Nephron progenitor cell (in vitro differentiated cells): Measurements from ENCODE around the gene ADAR.

Source experiments
- DNase-seq: peaks from one replicate; pipeline ENCODE4 v3.0.0; 2021
- H3K27ac Mint-ChIP-seq: 2 replicates; pipeline ENCODE4 v1.8.0; 2021; ENCODE audit warnings: mild to moderate bottlenecking, moderate library complexity, mixed read lengths
- H3K27me3 Mint-ChIP-seq: 2 replicates; pipeline ENCODE4 v1.8.0; 2021; ENCODE audit warnings: mild to moderate bottlenecking, low read depth, mixed read lengths; ENCODE audit not compliant: poor library complexity
- H3K36me3 Mint-ChIP-seq: 2 replicates; pipeline ENCODE4 v1.8.0; 2021; ENCODE audit warnings: low read depth, mixed read lengths
- H3K4me1 Mint-ChIP-seq: 2 replicates; pipeline ENCODE4 v1.8.0; 2021; ENCODE audit warnings: mixed read lengths
- H3K4me3 Mint-ChIP-seq: 2 replicates; pipeline ENCODE4 v1.8.0; 2021; ENCODE audit warnings: mild to moderate bottlenecking, moderate library complexity, mixed read lengths
- H3K9me3 Mint-ChIP-seq: 2 replicates; pipeline ENCODE4 v1.8.0; 2021; ENCODE audit warnings: mild to moderate bottlenecking, moderate library complexity, mixed read lengths
- CTCF ChIP-seq: fragments of 200-600 bp; sonication (generic); IDR thresholded peaks from 2 replicates; pipeline ENCODE4 v1.5.0; 2021; ENCODE audit warnings: antibody characterized with exemption

ADAR gene

GRCh38 chr1:154557248-154557938 is 50.6 kb downstream of the ADAR start:
- Mint-ChIP-seq H3K9me3 (no peaks in the 10 kb centered on the region), H3K36me3 (peaks cover 36% of the 10 kb centered on the region), H3K27me3 (no peaks in the 10 kb centered on the region), H3K4me1 (peaks cover 60% of the 10 kb centered on the region), H3K27ac (peak overlapping the region; percentile 89), H3K4me3 (peak overlapping the region; percentile 94)
- DNase-seq, result no peak
- no peak for TF ChIP-seq CTCF

DNA sequence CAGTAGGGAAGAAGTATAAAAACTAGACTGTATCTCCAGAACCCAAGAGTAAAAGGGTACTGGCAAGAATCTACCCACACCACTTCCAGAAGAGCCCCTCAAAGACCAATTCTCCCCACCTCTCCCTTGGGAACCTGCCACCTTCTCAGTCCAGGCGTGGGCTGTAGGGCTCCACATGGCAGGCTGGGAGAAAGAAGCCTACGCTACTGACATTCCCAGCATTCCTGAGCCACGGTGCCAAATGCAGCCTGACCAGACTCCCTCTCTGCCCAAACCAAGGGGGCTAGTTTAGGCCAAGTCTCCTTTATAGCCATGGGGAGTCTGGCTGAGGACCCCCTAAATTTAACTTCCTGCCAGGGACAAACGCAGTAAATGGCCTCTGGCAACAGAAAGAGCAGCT is 51.6 kb downstream of the ADAR start:
- Mint-ChIP-seq H3K27ac (peak overlapping the region; percentile 79), H3K4me1 (peaks cover 58% of the 10 kb centered on the region), H3K4me3 (peak overlapping the region; percentile 94), H3K36me3 (peaks cover 43% of the 10 kb centered on the region), H3K27me3 (no peaks in the 10 kb centered on the region), H3K9me3 (no peaks in the 10 kb centered on the region)
- DNase-seq, result peak; percentile 57
- no peak for TF ChIP-seq CTCF

GRCh38 chr1:154553056-154554030 is 54.6 kb downstream of the ADAR start:
- H3K36me3 Mint-ChIP-seq, result peaks cover 66% of the 10 kb centered on the region
- no peak overlapping the region for H3K27ac Mint-ChIP-seq
- no peak for DNase-seq
- no peak overlapping the region for H3K4me3 Mint-ChIP-seq
- TF ChIP-seq CTCF, result no peak
- no peaks in the 10 kb centered on the region for H3K9me3 Mint-ChIP-seq
- no peaks in the 10 kb centered on the region for H3K27me3 Mint-ChIP-seq
- peaks cover 44% of the 10 kb centered on the region for H3K4me1 Mint-ChIP-seq

- H3K4me1 Mint-ChIP-seq, result peaks cover 44% of the 10 kb centered on the region
- peaks cover 3% of the 10 kb centered on the region for H3K27me3 Mint-ChIP-seq
- H3K27ac Mint-ChIP-seq, result no peak overlapping the region
- H3K4me3 Mint-ChIP-seq, result no peak overlapping the region
- no peaks in the 10 kb centered on the region for H3K9me3 Mint-ChIP-seq
- DNase-seq, result no peak
- peaks cover 66% of the 10 kb centered on the region for H3K36me3 Mint-ChIP-seq
- TF ChIP-seq CTCF, result no peak
These were observed 56.0 kb downstream of the ADAR start for GRCh38 chr1:154552036-154552435.

- Mint-ChIP-seq H3K4me1 (peaks cover 44% of the 10 kb centered on the region), H3K9me3 (no peaks in the 10 kb centered on the region), H3K27me3 (peaks cover 3% of the 10 kb centered on the region), H3K36me3 (peaks cover 66% of the 10 kb centered on the region), H3K27ac (no peak overlapping the region), H3K4me3 (no peak overlapping the region)
- DNase-seq, result no peak
- TF ChIP-seq CTCF, result no peak
These were observed 56.5 kb downstream of the ADAR start for GRCh38 chr1:154551474-154551873.
